Endothelial cell of umbilical vein (primary cell): Measurements from ENCODE around the gene C1QTNF2. TPM values are rescaled to one million over a fixed set of nuclear protein-coding genes. Genes with fewer than 3 reads are reported as not detected.

Source experiments
- BruUV-seq: library from RNA; stranded (reverse); fragments of 400-500 nt; replicated peaks from 2 replicates; lab custom pipeline; 2021; lab: Mats Ljungman, UMichigan
- CTCF ChIA-PET: fragments of 300-600, 350-600 bp; sonication (Branson Sonifier 250); formaldehyde crosslinking; loops from one replicate; lab custom pipeline; 2021; ENCODE audit warnings: antibody characterized with exemption, inconsistent platforms; lab: Charles Lee
- POLR2A ChIA-PET: fragments of 300-600, 350-600 bp; sonication (Branson Sonifier 250); formaldehyde crosslinking; loops from one replicate; lab custom pipeline; 2021; ENCODE audit warnings: antibody characterized with exemption, inconsistent platforms; lab: Charles Lee
- DNase-seq: peaks from one replicate; pipeline ENCODE4 v3.0.0-alpha.2; 2011; ENCODE audit warnings: low read depth, low spot score
- FAIRE-seq: peaks from 2 replicates; lab custom pipeline; 2011; peaks lifted over from hg19 to GRCh38; lab: Jason Lieb, UNC
- H2AFZ ChIP-seq: 2 replicates; pipeline ENCODE4 v1.6.0; 2012; ENCODE audit warnings: low read depth, low read length, control low read depth, inconsistent platforms
- H3K27ac ChIP-seq: 2 replicates; pipeline ENCODE4 v1.5.1; 2011; ENCODE audit warnings: low read depth, mild to moderate bottlenecking, control low read depth, low read length, moderate library complexity; ENCODE audit not compliant: insufficient read depth
- H3K27me3 ChIP-seq, 2 experiments: 2 replicates each; pipeline versions ENCODE4 v1.6.0 to v1.6.1; 2011; ENCODE audit warnings: low read length in 2 of 2, mixed read lengths in 1 of 2; ENCODE audit not compliant: control insufficient read depth in 2 of 2, insufficient read depth in 2 of 2
- H3K36me3 ChIP-seq, 2 experiments: 2 replicates in 1 of 2; 3 replicates in 1 of 2; pipeline ENCODE4 v1.5.1; 2011; ENCODE audit warnings: low read length in 2 of 2, mild to moderate bottlenecking in 1 of 2, moderate library complexity in 1 of 2; ENCODE audit not compliant: control insufficient read depth in 2 of 2, insufficient read depth in 2 of 2; ENCODE audit errors: extremely low read depth in 1 of 2
- H3K4me1 ChIP-seq: 3 replicates; pipeline ENCODE4 v1.5.1; 2011; ENCODE audit warnings: mild to moderate bottlenecking, low read length; ENCODE audit not compliant: control insufficient read depth, insufficient read depth; ENCODE audit errors: extremely low read depth
- H3K4me2 ChIP-seq: 2 replicates; pipeline ENCODE4 v1.6.1; 2011; ENCODE audit warnings: low read length, control low read depth, mixed read lengths; ENCODE audit not compliant: insufficient read depth
- H3K4me3 ChIP-seq, 3 experiments: fragments of 200-600 bp in 1 of 3; sonication (generic), shearing (Covaris generic) in 1 of 3; replicated peaks in 1 of 3; 2 replicates each; pipeline ENCODE4 v1.5.1; 2011 to 2016; ENCODE audit warnings: control low read depth in 3 of 3, low read length in 3 of 3, mild to moderate bottlenecking in 2 of 3, inconsistent platforms in 1 of 3, low read depth in 1 of 3, moderate library complexity in 1 of 3; ENCODE audit not compliant: insufficient read depth in 1 of 3
- H3K79me2 ChIP-seq: 2 replicates; pipeline ENCODE4 v1.6.0; 2012; ENCODE audit warnings: low read length, inconsistent platforms; ENCODE audit not compliant: control insufficient read depth, insufficient read depth
- H3K9ac ChIP-seq: replicated peaks from 2 replicates; pipeline ENCODE3; 2011; ENCODE audit warnings: low read length, control low read depth; ENCODE audit not compliant: insufficient read depth; ENCODE audit errors: extremely low read depth
- H3K9me1 ChIP-seq: replicated peaks from 3 replicates; pipeline ENCODE4 v1.6.0; 2011; ENCODE audit warnings: mild to moderate bottlenecking, low read length; ENCODE audit not compliant: control insufficient read depth, insufficient read depth; ENCODE audit errors: extremely low read depth
- H3K9me3 ChIP-seq: replicated peaks from 2 replicates; pipeline ENCODE4 v1.5.1; 2012; ENCODE audit warnings: low read length, inconsistent platforms; ENCODE audit not compliant: control insufficient read depth, insufficient read depth
- H4K20me1 ChIP-seq: replicated peaks from 2 replicates; pipeline ENCODE3; 2011; ENCODE audit warnings: mild to moderate bottlenecking, low read length; ENCODE audit not compliant: control insufficient read depth, insufficient read depth; ENCODE audit errors: extremely low read depth
- EZH2 ChIP-seq: IDR thresholded peaks from 2 replicates; pipeline ENCODE4 v1.6.1; 2012; ENCODE audit warnings: borderline replicate concordance, low read depth, mild to moderate bottlenecking, moderate library complexity, low read length, inconsistent platforms; ENCODE audit not compliant: severe bottlenecking
- FOS ChIP-seq: IDR thresholded peaks from 2 replicates; pipeline ENCODE4 v1.6.1; 2011; ENCODE audit warnings: mild to moderate bottlenecking, low read length, moderate library complexity, borderline replicate concordance; ENCODE audit not compliant: insufficient read depth
- GATA2 ChIP-seq: IDR thresholded peaks from 2 replicates; pipeline ENCODE4 v1.7.0; 2011; ENCODE audit warnings: low read depth, mild to moderate bottlenecking, moderate library complexity, mixed read lengths, low read length; ENCODE audit not compliant: insufficient read length, insufficient read depth
- JUN ChIP-seq: IDR thresholded peaks from 2 replicates; pipeline ENCODE4 v1.6.1; 2011; ENCODE audit warnings: borderline replicate concordance, low read depth; ENCODE audit not compliant: insufficient read length, insufficient read depth
- MAX ChIP-seq: IDR thresholded peaks from 2 replicates; pipeline ENCODE4 v1.6.1; 2011; ENCODE audit not compliant: insufficient read depth, insufficient read length
- MYC ChIP-seq: IDR thresholded peaks from one replicate; pipeline ENCODE4 v1.6.1; 2011; ENCODE audit warnings: mild to moderate bottlenecking, low read depth, low read length
- POLR2A ChIP-seq: IDR thresholded peaks from 2 replicates; pipeline ENCODE4 v1.6.1; 2012; ENCODE audit warnings: low read depth, mild to moderate bottlenecking, control low read depth, low read length
- POLR2AphosphoS5 ChIP-seq: IDR thresholded peaks from 2 replicates; pipeline ENCODE4 v1.6.1; 2012; ENCODE audit warnings: low read depth, mild to moderate bottlenecking, control low read depth, low read length, moderate library complexity; ENCODE audit not compliant: insufficient read depth
- dilution Hi-C: fragments of 300-500 bp; cut with MboI; formaldehyde crosslinking; loops from one replicate; pipeline ENCODE4 v1.15.0; 2019; ENCODE audit warnings: low sequenced_read_pairs; ENCODE audit not compliant: extremely low pct_ligation_motif_present
- intact Hi-C: fragments of 100-400 bp; cut with micrococcal nuclease; formaldehyde crosslinking; loops from one replicate; pipeline ENCODE4 v1.10.0; 2022
- polyA plus RNA-seq, 4 experiments: library from polyadenylated mRNA; depleted of rRNA in 3 of 4; stranded (reverse) in 3 of 4; unstranded in 1 of 4; fragments of >200 nt; gene quantifications; 2 replicates each; pipeline versions ENCODE4 v1.2.1 to v1.2.3, GENCODE V29; 2011 to 2012; ENCODE audit warnings: missing spikeins in 1 of 4
- total RNA-seq: library from RNA; stranded (reverse); gene quantifications from 2 replicates; pipeline ENCODE4 v1.2.3, GENCODE V29; 2021
- TF ChIP-seq, protein P1 (sequence below), 2 donors: IDR thresholded peaks; 1 replicate in 1 of 2; 2 replicates in 1 of 2; pipeline ENCODE4 v1.5.1; 2011; ENCODE audit warnings: low read length in 2 of 2, mild to moderate bottlenecking in 2 of 2, moderate library complexity in 2 of 2, control low read depth in 1 of 2, inconsistent platforms in 1 of 2, low read depth in 1 of 2; ENCODE audit not compliant: insufficient read depth in 1 of 2; ENCODE audit errors: extremely low read depth in 1 of 2

Gene C1QTNF2
- total and polyA plus RNA-seq, 2 donors (not counting 3 experiments of a cell fraction or from before 2014, with no cell fraction given) = 0.52 to 0.53 TPM

DNA sequence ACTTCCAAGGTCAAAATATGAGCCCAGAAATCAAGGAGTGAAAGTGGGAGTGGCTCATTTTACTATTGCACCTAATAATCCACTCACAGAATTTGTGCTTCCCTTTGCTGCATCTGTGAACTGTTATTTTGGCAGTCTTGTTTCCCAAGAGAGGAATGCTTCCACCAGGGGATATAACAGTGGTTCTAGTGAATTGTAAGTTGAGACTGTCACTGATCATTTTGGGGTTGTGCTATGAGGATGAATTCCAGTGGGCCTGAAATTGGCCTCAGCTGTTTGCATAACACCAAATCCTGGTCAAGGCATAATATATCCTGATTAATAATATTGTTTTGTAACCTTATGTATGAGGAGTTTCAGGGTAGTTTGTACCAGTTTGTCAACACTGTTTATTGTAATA, 15.1 kb upstream of the C1QTNF2 start:
- FAIRE-seq = no peak
- dilution Hi-C loops = no loop called here

More for the DNA sequence above, 15.1 kb upstream of the C1QTNF2 start:
- no peaks in the 10 kb centered on the region for H3K9me1 ChIP-seq
- BruUV-seq = no TSS peak
- ChIA-PET CTCF (no interaction called here), POLR2A (no interaction called here)
- DNase-seq = no peak
- intact Hi-C loops = no loop called here
- no peaks in the 10 kb centered on the region for H3K79me2 ChIP-seq
- H2AFZ ChIP-seq = no peak overlapping the region
- H3K9ac ChIP-seq = no peak overlapping the region
- no peaks in the 10 kb centered on the region for H3K9me3 ChIP-seq
- H4K20me1 ChIP-seq = no peaks in the 10 kb centered on the region
- no peak overlapping the region for H3K4me3 ChIP-seq
- H3K4me1 ChIP-seq = no peaks in the 10 kb centered on the region
- TF ChIP-seq MAX (no peak), FOS (no peak), JUN (no peak), EZH2 (no peak), POLR2A (no peak), MYC (no peak), GATA2 (no peak), POLR2AphosphoS5 (no peak)
- TF ChIP-seq, protein P1, sequence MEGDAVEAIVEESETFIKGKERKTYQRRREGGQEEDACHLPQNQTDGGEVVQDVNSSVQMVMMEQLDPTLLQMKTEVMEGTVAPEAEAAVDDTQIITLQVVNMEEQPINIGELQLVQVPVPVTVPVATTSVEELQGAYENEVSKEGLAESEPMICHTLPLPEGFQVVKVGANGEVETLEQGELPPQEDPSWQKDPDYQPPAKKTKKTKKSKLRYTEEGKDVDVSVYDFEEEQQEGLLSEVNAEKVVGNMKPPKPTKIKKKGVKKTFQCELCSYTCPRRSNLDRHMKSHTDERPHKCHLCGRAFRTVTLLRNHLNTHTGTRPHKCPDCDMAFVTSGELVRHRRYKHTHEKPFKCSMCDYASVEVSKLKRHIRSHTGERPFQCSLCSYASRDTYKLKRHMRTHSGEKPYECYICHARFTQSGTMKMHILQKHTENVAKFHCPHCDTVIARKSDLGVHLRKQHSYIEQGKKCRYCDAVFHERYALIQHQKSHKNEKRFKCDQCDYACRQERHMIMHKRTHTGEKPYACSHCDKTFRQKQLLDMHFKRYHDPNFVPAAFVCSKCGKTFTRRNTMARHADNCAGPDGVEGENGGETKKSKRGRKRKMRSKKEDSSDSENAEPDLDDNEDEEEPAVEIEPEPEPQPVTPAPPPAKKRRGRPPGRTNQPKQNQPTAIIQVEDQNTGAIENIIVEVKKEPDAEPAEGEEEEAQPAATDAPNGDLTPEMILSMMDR (IDR thresholded peaks at IDR 0.05; ENCODE audit: extremely low read depth in 1 of 2, insufficient read depth in 1 of 2, low read depth in 1 of 2, low read length in 2 of 2) = no peak
- H3K36me3 ChIP-seq = no peaks in the 10 kb centered on the region
- H3K4me2 ChIP-seq = no peak overlapping the region
- H3K27ac ChIP-seq = no peak overlapping the region
- peaks cover under 1 to 10% of the 10 kb centered on the region in 2 experiments for H3K27me3 ChIP-seq
